ENCODE data around the gene RNASEH2A.

DNA sequence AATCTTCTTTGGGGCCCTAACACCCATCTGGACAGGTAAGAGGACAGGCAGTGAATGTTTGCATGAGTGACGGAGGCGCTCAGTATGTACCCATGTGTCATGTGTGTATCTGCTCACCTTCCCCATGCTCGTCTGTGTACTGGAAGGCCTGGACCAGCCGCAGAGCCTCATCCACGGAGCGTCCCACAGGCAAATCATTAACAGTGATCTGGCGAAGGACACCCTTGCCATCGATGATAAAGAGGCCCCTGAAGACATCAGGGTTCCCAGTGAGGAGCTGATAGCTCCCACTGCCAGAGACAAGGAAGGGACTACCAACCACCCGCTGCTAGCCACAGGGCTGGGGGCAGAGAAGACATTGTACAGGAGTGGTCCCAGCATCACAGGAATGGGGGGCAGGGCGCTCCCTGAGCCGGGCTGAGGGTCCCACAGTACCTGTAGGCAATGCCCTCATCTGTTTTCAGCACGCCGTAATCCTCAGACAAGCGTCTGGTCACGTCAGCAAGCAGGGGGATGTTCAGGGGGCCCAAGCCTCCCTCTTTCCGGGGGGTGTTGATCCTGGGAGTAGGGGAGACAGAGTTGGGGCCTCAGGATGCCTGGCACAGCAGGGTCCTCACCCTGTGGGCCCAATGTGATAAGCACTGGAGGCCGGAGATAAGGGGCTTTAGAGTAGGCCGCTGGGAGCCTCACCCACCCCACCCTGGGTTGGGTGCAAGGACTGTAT is 6.5 kb upstream of the RNASEH2A start:
- no peak for TF ChIP-seq CTCF (IDR thresholded peaks at IDR 0.05)
- TF ChIP-seq POLR2A (IDR thresholded peaks at IDR 0.05), result no peak
- TF ChIP-seq POLR2AphosphoS5 (IDR thresholded peaks at IDR 0.05; ENCODE audit: insufficient read depth in 1 of 2, low read depth in 1 of 2), result no peak
